IPS-18c (cell line): ENCODE measurements around the gene NEURL3.
"Not testable (repeated sequence)": the region's sequence is repeated elsewhere in the genome, so short reads cannot be mapped to it uniquely, and the experiment has no call there.

Experiments
- H3K4me3 ChIP-seq: 2 replicates; pipeline ENCODE4 v1.7.0; 2013; ENCODE audit warnings: low read depth, mild to moderate bottlenecking, low read length, moderate library complexity; ENCODE audit not compliant: insufficient read depth
- H3K9me3 ChIP-seq: one replicate; pipeline ENCODE4 v1.6.1; 2013; ENCODE audit warnings: mild to moderate bottlenecking, low read length, moderate library complexity; ENCODE audit not compliant: control insufficient read depth, insufficient read depth

NEURL3 gene

DNA sequence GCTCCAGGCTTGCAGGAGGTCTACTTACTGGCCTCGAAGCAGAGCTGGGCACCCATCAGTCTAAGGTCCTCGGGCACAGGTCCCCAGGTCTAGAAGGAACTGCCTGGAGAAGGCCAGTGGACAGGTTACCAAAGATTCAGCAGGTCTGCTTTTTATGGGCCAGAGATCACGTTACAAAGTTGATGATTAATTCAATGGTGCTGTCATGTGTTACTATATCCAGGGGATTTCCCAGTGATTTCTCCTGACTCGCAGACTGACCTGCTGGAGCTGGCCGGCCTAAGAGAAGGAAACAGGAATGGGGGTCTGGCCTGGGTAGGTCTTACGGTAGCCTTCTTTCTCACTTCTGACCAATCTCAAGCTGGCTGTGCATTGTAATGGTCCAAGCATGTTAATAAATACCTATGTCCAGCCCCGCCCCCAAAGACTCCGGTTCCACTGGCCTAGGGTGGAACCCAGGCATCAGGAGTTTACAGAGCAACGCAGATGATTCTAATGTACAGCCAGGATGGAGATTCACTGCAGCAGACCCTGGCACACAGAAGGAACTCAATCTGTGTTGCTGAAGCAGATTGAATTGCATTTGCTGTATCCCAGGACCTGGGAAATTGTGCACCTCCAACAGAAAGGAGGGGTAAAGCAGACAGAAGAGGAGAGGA is at the start of gene NEURL3:
NEURL3 (minus strand) TSS at position 127 of the 659 bp plus-strand sequence; CDS start at position 56, 71 bp downstream.
- Histone ChIP-seq H3K9me3 (peaks cover 2% of the 10 kb centered on the region), H3K4me3 (no peak within 1 kb of the TSS)

DNA sequence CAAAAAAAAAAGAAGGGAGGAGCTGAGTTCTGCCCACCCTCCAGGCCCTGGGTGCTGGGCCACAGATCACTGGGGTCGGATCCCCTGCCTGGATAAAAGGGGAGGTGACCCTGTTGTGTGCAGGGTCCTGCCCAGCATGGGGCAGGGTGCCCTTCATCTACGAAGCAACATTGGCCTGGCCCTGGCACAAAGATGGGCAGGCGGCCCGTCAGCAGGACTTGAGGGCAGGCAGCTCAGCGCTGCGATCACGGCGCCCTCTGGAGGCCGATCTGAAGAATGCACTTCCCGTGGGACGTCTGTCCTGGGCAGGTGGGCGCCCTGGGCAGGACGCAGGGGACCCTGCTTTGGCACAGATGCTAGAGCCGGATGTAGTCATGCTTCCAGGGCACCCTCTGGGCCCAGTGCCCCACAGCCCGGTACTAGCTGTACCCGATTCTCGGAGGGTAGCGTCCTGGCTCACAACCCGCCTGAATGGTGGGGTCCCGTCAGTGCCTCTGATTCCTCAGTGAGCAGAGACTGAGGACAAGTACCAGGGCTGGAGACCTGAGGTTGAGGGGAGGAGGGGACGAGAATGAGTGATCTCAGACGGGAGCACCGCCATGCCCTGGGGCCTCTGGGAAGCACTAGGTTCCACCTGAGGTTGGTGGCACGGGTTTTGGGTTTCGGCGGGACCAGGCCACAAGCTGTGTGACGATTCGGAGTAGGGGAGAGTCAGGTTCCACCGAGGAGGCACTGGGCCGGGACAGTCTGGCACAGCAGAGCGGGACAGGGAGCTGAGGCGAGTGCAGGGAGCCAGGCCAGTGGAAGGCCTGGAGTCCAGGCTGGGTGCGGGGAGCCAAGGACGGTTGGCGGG is 49.4 kb upstream of the NEURL3 start:
- Histone ChIP-seq H3K9me3 (no peaks in the 10 kb centered on the region), H3K4me3 (no peak overlapping the region)

DNA sequence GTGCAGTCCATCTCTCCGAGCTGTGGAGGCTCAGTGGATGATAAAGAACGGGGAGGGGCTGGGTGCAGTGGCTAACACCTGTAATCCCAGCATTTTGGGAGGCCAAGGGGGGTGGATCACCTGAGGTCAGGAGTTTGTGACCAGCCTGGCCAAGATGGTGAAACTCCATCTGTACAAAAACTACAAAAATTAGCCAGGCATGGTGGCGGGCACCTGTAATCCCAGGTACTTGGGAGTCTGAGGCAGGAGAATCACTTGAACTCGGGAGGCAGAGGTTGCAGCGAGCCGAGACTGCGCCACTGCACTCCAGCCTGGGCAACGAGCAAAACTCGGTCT is 48.8 kb upstream of the NEURL3 start:
- H3K4me3 ChIP-seq, H3K9me3 ChIP-seq: not testable (repeated sequence)

DNA sequence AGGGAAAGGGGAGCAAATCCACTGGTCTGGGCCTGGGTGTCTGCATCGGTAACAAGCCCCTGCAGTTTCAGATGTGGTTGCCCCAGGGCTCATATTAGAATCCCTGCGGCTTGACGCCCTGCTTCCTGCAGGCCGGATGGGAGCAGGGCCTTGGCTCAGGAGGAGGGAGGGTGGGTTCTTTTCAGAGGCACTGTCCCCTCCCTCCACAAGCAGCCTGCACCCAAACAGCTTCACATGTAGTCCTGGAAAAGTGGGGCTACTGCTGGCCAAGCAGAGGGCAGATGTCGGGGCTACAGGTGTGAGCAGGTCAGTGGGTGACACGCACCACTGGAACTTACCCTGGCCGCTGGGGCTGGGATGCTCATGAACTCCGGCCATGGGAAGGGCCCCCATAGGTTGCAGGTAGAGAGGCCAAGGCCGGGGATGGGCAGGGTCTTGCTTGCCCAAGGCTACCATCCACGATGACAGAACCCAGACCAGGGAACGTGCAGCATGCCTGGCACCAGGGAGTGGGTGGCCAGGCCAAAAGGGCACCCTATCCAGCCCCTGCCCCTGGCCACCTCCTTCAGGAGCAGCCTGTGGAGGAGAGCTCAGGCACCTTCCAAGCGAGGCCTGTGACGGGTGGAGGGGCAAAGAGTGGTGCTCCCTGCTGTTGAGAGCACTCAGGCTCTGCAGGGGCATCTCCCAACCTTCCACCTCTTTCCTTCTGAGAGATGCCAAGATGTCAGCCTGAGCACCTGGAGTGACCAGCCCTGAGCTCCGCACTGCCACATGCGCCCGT is 48.2 kb upstream of the NEURL3 start:
- Histone ChIP-seq H3K9me3 (no peaks in the 10 kb centered on the region), H3K4me3 (no peak overlapping the region)

DNA sequence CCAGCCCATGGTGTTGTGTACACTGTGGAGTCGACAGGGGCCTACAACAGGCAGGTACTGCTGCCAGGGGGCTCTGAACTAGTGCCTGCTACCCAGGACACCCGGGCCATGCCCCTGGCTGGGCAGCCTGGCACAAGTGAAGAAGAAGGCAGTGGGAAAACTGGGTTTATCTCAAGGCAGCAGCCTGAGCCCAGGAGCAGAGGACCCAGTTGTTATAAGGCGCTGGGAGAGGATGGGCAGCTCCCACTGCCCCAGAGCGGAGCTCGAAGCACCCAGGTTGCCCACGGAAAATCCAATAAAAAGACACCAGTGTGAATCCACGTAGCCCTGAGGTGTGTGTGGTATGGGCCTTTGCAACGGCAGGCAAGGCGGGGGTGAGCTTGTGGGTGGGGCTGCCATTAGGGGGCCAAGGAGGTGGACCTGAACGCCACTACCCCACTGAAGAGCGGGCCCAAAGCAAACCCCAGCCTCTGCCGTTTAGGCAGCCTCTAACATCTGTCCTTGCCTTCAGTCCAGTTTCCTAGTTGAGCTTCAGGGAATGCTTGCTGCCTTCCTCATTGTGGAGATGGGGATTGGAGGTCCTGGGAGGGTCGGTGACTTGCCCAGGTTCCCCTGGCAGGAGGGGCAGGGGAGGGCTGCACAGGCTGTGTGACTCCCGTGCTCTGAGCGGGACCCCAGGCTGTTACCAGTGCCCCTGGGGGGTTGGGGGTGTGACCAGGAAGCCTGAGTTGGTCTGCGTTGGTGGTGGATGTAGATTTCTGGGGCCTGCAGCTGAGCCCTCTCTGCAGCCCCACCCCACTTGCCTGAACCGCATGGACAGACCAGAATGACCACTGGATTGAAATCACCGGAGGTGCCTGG is 47.4 kb upstream of the NEURL3 start:
- no peak overlapping the region for H3K4me3 ChIP-seq
- no peaks in the 10 kb centered on the region for H3K9me3 ChIP-seq

DNA sequence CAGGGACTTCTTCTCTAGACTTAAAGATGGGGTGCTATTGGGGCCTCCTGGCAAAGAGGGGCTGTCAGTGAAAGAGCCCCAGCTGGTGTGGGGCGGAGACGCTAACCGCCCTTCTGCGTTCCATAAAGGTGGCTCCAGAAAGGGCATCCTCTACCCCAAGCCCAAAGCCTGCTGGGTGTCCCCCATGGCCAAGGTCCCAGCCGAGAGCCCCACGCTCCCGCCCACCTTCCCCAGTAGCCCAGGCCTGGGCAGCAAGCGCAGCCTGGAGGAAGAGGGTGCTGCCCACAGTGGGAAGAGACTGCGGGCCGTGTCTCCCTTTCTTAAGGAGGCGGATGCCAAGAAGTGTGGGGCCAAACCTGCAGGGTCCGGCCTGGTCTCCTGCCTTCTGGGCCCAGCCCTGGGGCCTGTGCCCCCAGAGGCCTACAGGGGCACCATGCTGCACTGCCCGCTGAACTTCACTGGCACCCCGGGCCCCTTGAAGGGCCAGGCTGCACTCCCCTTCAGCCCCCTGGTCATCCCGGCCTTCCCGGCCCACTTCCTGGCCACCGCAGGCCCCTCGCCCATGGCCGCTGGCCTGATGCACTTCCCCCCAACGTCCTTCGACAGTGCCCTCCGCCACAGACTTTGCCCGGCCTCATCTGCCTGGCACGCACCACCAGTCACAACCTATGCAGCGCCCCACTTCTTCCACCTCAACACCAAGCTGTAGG is 46.6 kb upstream of the NEURL3 start:
- H3K9me3 ChIP-seq = no peaks in the 10 kb centered on the region
- H3K4me3 ChIP-seq = no peak overlapping the region

GRCh38 chr2:96550787-96551604 is 45.8 kb upstream of the NEURL3 start:
- no peaks in the 10 kb centered on the region for H3K9me3 ChIP-seq
- H3K4me3 ChIP-seq = no peak overlapping the region

GRCh38 chr2:96549967-96550786 is 45.0 kb upstream of the NEURL3 start:
- Histone ChIP-seq H3K9me3 (no peaks in the 10 kb centered on the region), H3K4me3 (peak overlapping the region; percentile 20; the same call in 1 of the 2 replicates)

GRCh38 chr2:96549466-96549785 is 44.3 kb upstream of the NEURL3 start:
- H3K4me3 ChIP-seq = peak overlapping the region; percentile 20; the same call in 1 of the 2 replicates
- no peaks in the 10 kb centered on the region for H3K9me3 ChIP-seq

DNA sequence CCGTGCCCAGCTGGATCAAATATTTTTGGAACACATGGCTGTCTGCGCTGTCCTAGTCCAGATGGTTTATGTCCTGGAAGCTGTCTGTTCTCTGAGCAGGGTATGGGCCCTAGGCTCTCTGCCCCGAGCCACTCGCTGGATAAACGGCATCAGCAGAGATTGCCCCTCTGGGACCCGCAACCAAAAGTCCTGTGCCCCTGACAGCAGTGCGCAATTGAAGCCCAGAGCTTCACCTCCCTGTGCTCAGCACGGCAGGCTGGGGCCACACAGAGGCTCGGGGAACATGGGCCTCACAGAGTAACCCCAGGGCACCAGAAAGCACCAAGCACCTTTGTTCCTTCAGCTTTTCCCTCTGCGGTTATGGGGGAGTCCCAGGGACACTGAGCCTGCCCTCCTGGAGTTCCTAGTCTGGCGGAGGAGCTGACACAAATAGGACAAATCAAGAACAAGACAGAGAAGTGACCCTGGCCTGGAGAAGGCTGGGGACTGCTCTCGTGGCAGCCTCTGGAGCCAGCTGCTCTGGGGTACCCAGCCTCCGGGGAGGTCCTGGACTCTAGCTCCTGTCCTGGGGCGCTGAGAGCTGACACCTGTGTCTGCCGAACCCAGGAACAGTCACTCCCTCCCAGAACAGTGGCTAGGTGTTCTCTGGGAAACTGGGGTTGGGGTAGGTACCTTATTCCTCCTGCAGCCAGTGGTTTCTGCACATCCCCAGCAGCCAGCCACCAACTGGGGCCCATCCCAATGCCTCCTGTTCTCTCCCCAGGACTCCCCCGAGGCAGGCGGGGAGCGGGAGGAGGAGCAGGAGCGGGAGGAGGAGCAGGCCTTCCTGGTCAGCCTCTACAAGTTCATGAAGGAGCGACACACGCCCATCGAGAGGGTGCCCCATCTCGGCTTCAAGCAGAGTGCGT is 43.7 kb upstream of the NEURL3 start:
- H3K9me3 ChIP-seq = no peaks in the 10 kb centered on the region

DNA sequence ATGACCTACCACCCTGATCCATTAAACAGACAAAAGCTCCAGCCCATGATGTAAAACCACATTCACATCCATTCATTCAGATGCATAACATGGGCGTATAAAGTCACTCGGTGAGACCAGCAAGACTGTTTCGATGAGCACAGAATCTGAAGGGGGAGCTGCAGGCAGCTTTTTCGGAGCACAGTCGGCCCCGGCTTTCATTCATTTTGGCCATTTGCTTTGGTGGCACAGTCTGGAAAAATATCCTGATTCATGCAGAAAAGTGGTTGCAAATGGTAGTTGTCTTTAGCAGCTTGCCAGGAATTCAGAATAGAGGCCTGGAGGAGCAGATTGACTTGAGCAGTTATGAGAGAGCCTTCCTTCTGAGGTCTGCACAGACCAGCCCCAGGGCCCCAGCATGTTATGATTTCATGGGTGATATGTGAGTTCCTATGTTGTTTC is 42.6 kb upstream of the NEURL3 start:
- Histone ChIP-seq H3K4me3 (no peak overlapping the region), H3K9me3 (no peaks in the 10 kb centered on the region)

More for the DNA sequence above, 43.7 kb upstream of the NEURL3 start:
- H3K4me3 ChIP-seq = no peak overlapping the region

- Histone ChIP-seq H3K4me3 (no peak overlapping the region), H3K9me3 (no peaks in the 10 kb centered on the region)
These were observed 42.1 kb upstream of the NEURL3 start for GRCh38 chr2:96547203-96547641.

- Histone ChIP-seq H3K9me3 (no peaks in the 10 kb centered on the region), H3K4me3 (no peak overlapping the region)
These were observed 41.6 kb upstream of the NEURL3 start for GRCh38 chr2:96546797-96547196.

DNA sequence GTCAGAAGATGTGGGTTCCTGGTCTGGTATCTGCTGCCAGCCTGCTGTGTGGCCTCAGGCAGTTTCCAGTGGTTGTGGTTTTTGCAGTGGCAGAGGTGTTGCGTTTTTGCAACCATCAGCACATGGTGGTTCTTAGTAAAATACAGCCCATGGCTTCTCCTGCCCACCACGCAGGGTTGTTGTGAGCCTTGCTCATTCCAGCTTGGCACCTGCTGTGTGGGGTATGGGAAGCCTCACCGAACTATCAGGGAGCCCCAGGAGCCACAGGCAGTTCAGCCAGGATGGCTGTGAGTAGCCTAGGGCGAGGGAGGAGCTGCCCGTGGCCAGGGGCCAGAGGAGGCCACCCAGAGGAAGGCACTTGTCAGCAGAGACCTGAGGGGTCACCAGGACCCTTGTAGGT is 41.2 kb upstream of the NEURL3 start:
- H3K9me3 ChIP-seq = no peaks in the 10 kb centered on the region
- H3K4me3 ChIP-seq = no peak overlapping the region
